HT1080 (cell line): Measurements from ENCODE around the gene LRRTM2. TPM values are rescaled to one million over a fixed set of nuclear protein-coding genes. Genes with fewer than 3 reads are reported as not detected.
"Not testable (repeated sequence)": the region's sequence is repeated elsewhere in the genome, so short reads cannot be mapped to it uniquely, and the experiment has no call there.

ENCODE experiments used
- DNase-seq: peaks from one replicate; pipeline ENCODE4 v3.0.0-alpha.2; 2015; ENCODE audit warnings: low read depth
- total RNA-seq: library from RNA; depleted of rRNA; stranded (reverse); fragments of >200 nt; shearing (Covaris generic); gene quantifications from 2 replicates; pipeline ENCODE4 v1.2.3, GENCODE V29; 2014; rRNA removed

LRRTM2 gene
- total RNA-seq, 1 experiment from 2014 or later: 4.0 TPM

DNA sequence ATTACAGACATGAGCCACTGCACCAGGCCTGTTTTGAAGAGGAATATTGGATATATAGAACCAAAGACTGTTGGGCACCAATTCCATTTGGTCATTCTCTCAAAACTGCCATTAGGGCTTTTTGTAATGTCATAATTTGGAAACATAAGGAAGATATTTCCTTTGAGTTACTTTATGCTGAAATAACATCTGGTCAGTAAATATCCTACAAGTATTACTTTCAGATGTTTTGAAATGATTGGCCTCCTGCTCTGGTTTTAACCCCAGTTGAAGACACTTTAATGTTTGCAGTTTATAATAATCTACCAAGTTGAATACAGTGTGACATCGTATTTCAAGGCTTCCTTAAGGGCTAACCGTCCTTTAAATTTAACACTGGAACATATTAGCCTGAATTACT, 33.6 kb downstream of the LRRTM2 start:
- no peak for DNase-seq

DNA sequence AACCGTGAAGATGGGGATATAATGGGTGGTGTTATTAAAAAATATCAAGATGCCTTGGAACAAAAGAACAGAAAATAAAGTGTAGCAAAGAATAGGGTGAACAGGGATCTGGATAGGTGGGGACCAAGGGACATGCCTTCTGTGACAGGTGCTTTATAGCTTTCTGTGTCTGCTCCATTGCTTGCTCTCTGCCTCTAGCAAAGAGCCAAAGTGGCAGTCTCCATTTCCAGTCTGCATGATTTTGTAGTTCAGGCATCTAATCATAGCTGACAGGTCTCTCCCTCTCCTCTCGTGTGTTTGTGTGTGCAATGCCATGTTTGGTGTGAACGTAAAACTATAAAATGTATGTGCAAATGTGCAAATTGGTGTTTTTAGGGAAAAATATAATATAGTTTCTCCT, 35.0 kb downstream of the LRRTM2 start:
- DNase-seq: no peak

DNA sequence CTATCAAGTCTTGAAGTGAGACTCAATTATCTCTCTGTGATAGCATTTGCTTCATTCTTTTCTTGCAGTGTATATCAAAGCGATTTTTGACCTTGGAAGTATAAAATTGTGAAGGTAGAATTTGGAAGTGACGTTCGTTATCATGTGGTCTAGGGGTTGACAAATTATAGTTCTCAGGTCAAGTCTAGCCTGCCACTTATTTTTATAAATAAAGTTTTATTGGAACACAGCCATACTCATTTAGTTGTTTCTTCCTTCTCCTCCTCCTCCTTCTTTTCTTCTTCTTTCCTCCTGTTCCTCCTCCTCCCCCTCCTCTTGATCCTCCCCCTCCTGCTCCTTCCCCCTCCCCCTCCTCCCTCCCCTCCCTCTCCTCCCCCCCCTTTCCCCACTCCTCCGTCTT, 38.0 kb downstream of the LRRTM2 start:
- no peak for DNase-seq

DNA sequence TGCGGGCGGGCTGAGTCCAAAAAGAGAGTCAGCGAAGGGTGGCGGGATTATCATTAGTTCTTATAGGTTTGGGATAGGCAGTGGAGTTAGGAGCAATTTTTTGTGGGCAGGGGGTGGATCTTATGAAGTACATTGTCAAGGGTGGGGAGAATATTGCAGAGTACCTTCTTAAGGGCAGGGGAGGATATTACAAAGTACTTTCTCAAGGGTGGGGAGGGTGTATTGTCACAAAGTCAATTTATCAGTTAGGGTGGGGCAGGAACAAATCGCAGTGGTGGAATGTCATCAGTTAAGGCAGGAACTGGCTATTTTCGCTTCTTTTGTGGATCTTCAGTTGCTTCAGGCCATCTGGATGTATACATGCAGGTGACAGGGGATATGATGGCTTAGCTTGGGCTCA, 40.3 kb downstream of the LRRTM2 start:
- not testable (repeated sequence) for DNase-seq

DNA sequence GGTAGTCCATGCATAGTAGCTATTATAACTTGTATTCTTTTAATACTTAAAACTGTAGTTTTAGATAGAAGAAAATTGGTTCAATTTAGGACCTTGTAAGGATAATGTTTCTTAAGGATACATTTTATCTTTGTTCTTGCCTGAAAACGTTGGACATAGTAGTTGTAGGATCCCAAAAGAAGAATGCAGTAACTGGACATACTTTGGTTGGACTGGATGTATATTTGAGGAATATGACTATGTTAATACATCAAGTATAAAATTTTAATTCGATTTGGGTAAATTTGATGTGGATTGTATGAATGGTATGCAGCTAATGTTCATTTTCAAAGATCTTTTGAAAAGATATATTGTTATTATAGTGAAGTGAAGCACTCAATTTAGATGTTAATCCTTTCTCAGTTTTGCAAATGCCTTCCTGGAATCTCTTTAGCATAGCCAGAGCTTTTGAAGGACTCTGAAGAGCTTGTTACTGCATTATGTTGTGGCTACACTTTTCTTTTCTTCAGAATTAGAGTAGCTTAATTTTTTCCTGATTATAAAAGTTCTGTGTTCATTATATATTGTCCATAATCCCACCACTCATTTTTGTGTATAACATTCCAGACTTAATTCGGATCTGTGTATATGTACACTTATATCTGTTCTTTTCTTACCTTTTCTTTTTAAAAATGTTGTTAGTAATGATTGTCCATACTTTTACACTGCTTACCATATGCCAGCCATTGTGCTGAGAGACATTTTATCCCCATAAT, 41.2 kb downstream of the LRRTM2 start:
- no peak for DNase-seq

DNA sequence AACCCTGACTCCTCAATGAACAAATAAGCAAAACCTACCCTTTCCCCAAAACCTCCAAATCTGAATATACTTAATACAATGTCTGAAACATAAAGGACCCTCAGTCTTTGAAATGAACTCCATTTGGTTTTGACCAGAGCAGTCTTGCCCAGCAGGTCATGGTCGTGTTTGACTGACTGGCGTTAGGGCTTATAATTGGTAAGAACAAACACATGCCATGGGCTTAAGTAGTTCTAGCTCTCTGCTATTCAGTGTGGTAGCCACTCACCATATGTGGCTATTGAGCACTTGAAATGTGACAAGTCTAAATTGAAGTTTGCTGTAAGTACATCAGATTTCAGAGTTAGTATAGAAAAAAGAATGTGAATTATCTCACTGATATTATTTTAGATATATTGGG, 42.1 kb downstream of the LRRTM2 start:
- no peak for DNase-seq

DNA sequence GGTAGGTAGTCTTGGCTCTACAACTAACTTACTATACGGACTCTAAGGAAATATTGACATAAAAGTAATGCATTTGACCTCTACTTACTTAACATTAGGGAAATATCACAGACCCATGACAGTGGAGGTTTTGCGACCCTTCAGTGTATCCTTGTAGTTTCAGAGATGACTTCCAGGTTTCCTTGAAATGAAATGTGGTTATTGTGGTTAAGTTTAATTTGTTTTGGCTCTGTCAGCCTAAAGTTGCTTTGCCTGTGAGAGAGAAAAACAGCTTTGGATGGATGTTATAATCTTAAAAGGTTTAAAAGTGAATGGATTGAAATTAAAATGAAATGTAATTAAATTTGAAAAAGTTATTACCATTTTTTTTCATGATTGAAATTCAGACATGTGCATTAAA, 42.9 kb downstream of the LRRTM2 start:
- DNase-seq: peak; percentile 7

DNA sequence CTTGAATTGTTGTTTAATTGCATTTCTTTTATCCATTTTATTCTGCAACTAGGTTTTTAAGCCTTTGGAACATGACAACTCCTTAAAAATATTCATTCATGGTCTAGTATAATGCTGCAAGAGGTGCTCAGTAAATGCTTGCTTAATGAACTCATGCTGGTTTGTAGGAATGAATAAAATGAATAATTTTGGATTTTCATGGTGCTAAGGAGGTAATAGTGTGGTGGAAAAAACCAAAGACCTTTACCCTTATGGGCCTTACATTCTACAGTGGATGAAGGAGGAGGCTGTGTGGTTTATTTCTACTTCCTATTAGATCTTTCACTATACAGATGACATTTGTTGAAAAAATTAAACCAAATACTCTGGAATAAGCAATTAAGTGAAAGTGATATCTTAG, 43.4 kb downstream of the LRRTM2 start:
- no peak for DNase-seq

DNA sequence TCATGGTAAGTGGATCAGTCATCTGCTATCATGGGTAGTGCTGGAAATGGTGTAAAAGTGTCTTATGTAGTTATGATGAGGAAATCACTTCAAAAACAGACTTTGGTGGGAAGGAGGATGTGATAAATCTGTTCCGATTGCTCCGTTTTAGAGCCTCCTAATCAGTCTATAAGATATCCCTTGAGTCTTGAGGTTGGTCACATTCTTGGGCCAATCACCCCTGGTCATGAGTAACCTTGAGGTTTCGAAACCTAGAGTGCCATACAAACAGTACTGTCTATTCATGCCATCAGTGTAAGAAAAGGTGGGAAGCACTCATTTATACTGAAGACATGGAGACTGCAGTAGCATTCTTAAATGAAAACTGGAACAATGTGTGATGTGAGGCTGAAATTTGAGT, 45.8 kb downstream of the LRRTM2 start:
- DNase-seq: peak; percentile 40

DNA sequence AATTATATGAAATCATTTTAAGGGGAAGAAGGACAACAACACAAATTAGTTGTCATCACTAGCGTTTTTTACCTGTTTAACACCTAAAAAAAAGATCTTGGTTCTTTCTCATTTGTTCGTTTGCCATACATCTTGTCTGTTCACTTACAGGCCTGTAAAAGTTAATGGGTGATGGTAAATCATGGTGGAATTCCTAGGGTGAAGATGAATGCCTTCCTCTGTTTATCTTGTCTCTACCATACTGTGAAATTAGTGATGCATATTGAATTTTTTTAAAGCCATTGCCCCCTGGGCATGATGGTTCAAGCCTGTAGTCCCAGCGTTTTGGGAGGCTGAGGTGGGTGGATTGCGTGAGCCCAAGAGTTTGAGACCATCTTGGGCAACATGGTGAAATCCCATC, 46.6 kb downstream of the LRRTM2 start:
- no peak for DNase-seq

DNA sequence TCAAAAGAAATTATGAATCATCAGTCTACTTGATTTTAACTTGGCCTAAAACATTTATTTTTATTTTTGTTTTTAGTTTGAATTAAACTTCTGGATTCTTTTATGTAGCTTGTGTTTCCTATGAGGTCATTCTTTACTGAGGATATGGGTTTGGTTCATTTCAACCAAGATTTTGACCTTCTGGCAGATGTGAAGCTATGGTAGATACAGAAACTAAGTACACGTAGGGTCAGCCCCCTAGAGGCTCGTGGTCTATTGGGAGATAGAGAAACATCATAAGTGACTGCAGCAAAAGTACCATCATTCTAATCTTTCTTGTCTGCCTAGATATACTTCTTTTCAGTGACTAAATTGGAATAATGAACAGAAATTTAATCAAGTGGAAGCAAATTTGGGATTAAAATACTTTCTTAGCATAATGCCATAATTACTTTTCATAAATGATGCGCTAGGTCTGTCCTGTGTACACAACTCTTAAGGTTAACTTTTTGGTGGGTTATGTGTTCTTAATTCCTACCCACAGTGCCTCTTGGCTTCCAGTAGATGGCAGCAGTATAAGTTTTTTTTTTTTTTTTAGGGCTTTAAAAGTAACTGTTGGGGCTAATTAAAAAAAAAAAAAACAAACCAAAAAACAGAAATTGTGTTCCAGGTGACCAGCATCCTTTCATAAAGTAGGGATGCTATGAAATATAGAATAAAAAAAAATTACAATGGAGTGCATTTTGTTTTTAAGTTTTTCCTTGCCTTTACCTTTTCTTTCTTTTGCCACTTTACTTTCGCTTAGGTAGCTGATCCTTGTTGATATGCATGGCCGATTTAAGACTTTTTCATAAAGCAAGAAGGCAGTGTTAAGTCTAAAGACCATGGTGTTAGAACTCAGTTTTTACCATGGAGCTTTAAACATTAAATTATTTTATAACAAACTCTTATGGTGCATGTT, 49.9 kb downstream of the LRRTM2 start:
- DNase-seq: peak; percentile 14

DNA sequence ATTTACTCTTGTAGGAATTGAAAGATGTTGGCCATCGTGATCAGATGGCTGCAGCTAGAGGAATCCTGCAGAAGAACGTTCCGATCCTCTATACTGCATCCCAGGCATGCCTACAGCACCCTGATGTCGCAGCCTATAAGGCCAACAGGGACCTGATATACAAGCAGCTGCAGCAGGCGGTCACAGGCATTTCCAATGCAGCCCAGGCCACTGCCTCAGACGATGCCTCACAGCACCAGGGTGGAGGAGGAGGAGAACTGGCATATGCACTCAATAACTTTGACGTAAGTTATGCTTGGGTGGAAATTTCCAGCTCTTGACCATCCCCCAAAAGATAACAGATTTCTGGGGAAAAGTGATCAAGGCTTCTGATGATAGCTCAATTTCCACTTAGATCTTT, 50.6 kb downstream of the LRRTM2 start:
- no peak for DNase-seq

DNA sequence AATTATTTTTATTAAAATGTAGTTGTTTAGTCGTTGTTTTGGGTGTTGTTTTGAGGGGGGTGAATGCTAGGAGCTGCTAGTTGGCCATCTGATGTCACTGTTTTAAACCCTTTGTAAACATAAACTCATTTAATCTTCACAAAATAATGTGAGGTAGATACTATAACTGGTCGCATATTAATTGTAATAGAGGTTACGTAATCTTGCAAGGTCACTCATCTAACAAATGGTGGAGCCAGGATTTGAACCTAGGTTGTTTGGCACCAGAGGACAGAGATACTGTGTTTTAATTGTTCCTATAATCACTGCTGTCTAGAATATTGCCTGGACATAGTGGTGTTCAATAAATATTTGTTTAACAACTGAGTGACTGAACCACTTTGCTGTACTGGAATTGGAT, 54.4 kb downstream of the LRRTM2 start:
- DNase-seq: no peak

DNA sequence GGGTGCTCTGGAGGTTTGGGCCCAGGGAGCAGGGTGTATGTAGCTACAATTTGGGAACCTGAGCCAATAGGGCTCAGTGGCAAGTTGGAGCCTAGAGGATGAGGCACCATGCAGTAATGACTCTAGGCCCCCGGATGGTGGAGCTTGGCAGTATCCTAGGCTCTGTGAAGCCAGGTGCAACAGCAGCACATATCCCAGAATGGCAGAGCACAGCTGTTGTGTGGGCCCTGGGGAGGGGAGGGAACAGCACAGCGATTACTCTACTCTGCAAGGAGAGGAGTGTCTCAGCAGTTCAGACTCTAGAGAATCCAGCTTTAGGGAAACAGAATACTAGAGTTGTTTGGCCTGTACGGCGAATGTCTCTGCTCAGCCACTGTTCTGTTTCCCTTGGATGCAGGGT, 56.1 kb downstream of the LRRTM2 start:
- no peak for DNase-seq

Other genes with a start within 250 kb of the LRRTM2 start
- gene CTNNA1, start 121.9 kb downstream of the LRRTM2 start, total RNA-seq: 240 and 246 TPM in 2 replicates